Memory B cell (primary cell): ENCODE results near the gene RMND5A.
A peak's percentile ranks its signal among the peaks of the same experiment; 100 is the strongest.
"Not testable (repeated sequence)": the region's sequence is repeated elsewhere in the genome, so short reads cannot be mapped to it uniquely, and the experiment has no call there.

ENCODE experiments used
- ATAC-seq: fragments of 150-1000 bp; cut with Tn5 transposase; 2 replicates; pipeline ENCODE4 v1.10.0; 2021; ENCODE audit warnings: low read depth, mild to moderate bottlenecking, moderate library complexity
- DNase-seq, 2 donors: peaks; one replicate each; pipeline ENCODE4 v3.0.0; 2022; ENCODE audit warnings: low spot score in 2 of 2
- H3K27ac Mint-ChIP-seq: one replicate; pipeline ENCODE4 v1.8.0; 2022; ENCODE audit warnings: mild to moderate bottlenecking, moderate library complexity, mixed read lengths
- H3K27me3 Mint-ChIP-seq: one replicate; pipeline ENCODE4 v1.8.0; 2022; ENCODE audit warnings: mixed read lengths
- H3K36me3 Mint-ChIP-seq: one replicate; pipeline ENCODE4 v1.8.0; 2022; ENCODE audit warnings: mild to moderate bottlenecking, mixed read lengths
- H3K4me1 Mint-ChIP-seq: one replicate; pipeline ENCODE4 v1.8.0; 2022; ENCODE audit warnings: mixed read lengths
- H3K4me3 Mint-ChIP-seq: one replicate; pipeline ENCODE4 v1.8.0; 2022; ENCODE audit warnings: mild to moderate bottlenecking, moderate library complexity, mixed read lengths
- H3K9me3 Mint-ChIP-seq: one replicate; pipeline ENCODE4 v1.8.0; 2022; ENCODE audit warnings: mixed read lengths

Gene RMND5A

DNA sequence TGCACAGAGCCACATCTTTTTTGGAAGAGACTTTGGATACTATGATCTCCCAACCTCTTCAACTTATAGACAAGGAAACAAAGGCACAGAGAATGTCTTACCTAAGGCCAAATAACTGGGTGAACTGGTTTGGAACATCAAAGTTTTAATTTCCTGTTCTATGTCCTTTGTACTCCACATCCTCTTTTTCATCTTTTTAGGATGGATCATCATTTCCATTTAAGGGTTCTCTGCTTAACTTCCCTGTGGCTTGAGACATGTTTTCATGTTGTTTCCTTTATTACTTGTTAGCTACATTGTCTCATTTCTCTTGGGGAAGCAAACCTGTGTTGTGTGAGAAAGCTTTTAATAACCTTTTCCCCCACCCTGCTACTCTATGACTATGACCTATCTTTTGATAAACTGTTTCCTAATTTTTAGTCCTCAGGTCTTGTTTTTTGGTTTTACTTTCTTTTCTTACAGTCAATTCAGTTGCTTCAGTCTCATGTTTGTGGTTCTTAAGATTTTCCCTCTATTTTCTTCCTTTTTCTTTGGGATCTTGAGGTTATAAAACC, 22.5 kb upstream of the RMND5A start:
- Mint-ChIP-seq H3K27ac (no peak overlapping the region), H3K9me3 (peaks cover 11% of the 10 kb centered on the region), H3K36me3 (peaks cover 9% of the 10 kb centered on the region), H3K4me3 (no peak overlapping the region), H3K27me3 (no peaks in the 10 kb centered on the region), H3K4me1 (peaks cover 3% of the 10 kb centered on the region)
- DNase-seq (no peak), ATAC-seq (no peak)

- H3K36me3 Mint-ChIP-seq: peaks cover 3% of the 10 kb centered on the region
- peaks cover 3% of the 10 kb centered on the region for H3K4me1 Mint-ChIP-seq
- DNase-seq (no peak), ATAC-seq (no peak)
- H3K27me3 Mint-ChIP-seq: no peaks in the 10 kb centered on the region
- peaks cover 1% of the 10 kb centered on the region for H3K9me3 Mint-ChIP-seq
- no peak overlapping the region for H3K4me3 Mint-ChIP-seq
- no peak overlapping the region for H3K27ac Mint-ChIP-seq
These were observed 19.4 kb upstream of the RMND5A start for GRCh38 chr2:86700690-86701089.

DNA sequence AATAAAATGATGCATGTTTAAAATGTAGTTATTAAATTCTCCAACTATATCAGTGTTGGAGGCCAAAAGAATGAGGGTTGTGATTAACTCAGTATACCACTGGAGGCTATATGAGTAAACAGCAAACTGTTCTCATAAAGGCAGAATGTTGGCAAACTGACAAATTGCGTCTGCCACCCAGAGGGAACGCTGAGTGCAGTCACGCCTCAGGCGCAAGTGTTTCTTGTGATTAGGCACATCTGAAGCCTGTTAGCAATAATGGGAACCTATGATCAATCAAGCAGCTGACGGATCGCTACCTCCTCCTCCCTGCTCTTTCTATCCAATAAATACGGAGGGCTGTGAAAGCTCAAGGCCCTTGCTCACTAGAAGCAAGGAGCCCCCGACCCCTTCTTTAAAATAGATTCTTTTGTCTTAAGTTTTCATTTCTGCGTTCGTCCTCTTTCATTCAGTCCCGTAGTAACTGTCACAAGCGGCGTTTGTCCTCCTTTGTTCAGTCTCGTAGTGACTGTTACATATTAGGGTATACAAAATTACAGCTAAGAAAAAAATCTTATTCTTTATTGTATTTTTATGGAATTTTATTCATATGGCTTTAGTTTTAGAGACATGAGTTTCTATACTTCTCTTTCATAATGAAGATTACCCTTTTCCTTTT, 16.3 kb upstream of the RMND5A start:
- DNase-seq (no peak), ATAC-seq (no peak)
- peaks cover 2% of the 10 kb centered on the region for H3K9me3 Mint-ChIP-seq
- H3K36me3 Mint-ChIP-seq: peaks cover 3% of the 10 kb centered on the region
- H3K4me3 Mint-ChIP-seq: no peak overlapping the region
- no peaks in the 10 kb centered on the region for H3K4me1 Mint-ChIP-seq
- H3K27ac Mint-ChIP-seq: no peak overlapping the region
- no peaks in the 10 kb centered on the region for H3K27me3 Mint-ChIP-seq

DNA sequence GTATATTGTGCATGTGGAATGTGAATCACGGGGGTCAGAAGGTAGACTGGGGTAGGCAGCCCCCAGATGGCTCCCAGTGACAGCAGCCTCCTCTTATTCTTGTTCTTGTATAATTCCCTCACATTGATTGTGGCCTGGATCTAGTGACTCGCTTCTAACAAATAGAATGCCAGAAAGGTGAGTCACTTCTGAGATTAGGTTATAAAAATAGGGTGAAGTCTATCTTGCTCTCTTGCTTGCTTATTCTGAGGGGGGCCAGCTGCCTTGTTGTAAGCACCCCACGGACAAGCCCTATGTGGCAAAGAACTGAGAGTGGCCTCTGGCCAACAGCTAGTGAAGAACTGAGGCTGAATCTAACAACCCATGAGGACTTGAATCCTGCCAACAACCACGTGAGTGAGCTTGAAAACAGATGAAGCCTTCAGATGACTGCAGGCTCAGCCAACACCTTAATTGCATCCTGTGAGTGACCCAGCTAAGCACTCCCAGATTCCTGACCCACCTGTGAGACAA, 15.6 kb upstream of the RMND5A start:
- Mint-ChIP-seq H3K27ac (no peak overlapping the region), H3K27me3 (no peaks in the 10 kb centered on the region), H3K4me3 (no peak overlapping the region), H3K36me3 (peaks cover 3% of the 10 kb centered on the region), H3K9me3 (peaks cover 2% of the 10 kb centered on the region), H3K4me1 (no peaks in the 10 kb centered on the region)
- ATAC-seq (no peak), DNase-seq (no peak)

GRCh38 chr2:86706220-86706619, 13.9 kb upstream of the RMND5A start:
- H3K36me3 Mint-ChIP-seq: peaks cover 6% of the 10 kb centered on the region

GRCh38 chr2:86706935-86707334, 13.2 kb upstream of the RMND5A start:
- no peak overlapping the region for H3K27ac Mint-ChIP-seq
- DNase-seq: no peak
- no peaks in the 10 kb centered on the region for H3K27me3 Mint-ChIP-seq
- H3K36me3 Mint-ChIP-seq: peaks cover 6% of the 10 kb centered on the region
- no peak overlapping the region for H3K4me3 Mint-ChIP-seq
- peaks cover 4% of the 10 kb centered on the region for H3K9me3 Mint-ChIP-seq
- H3K4me1 Mint-ChIP-seq: no peaks in the 10 kb centered on the region
- no peak for ATAC-seq

More at GRCh38 chr2:86706220-86706619, 13.9 kb upstream of the RMND5A start:
- no peak for ATAC-seq
- Mint-ChIP-seq H3K4me3 (no peak overlapping the region), H3K27ac (no peak overlapping the region), H3K4me1 (no peaks in the 10 kb centered on the region), H3K9me3 (peaks cover 4% of the 10 kb centered on the region), H3K27me3 (no peaks in the 10 kb centered on the region)
- no peak for DNase-seq

DNA sequence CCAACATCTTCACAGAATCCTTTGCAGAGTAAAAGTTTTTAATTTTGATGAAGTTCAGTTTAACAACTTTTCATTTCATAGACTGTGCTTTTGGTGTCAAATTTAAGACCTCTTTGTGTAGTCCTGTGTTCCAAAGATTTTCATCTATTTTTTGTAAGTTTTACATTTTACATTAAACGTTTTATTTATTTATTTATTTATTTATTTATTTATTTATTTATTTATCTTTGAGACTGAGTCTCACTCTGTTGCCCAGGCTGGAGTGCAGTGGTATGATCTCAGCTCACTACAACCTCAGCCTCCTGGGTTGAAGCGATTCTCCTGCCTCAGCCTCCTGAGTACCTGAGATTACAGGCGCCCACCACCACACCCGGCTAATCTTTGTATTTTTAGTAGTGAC, 12.0 kb upstream of the RMND5A start:
- not testable (repeated sequence) for H3K4me3 Mint-ChIP-seq, H3K27me3 Mint-ChIP-seq, H3K36me3 Mint-ChIP-seq, H3K9me3 Mint-ChIP-seq, H3K27ac Mint-ChIP-seq, ATAC-seq, DNase-seq, H3K4me1 Mint-ChIP-seq

GRCh38 chr2:86714579-86715173, 5.4 kb upstream of the RMND5A start:
- not testable (repeated sequence) for H3K4me3 Mint-ChIP-seq, H3K36me3 Mint-ChIP-seq, H3K4me1 Mint-ChIP-seq, DNase-seq, ATAC-seq, H3K27me3 Mint-ChIP-seq, H3K27ac Mint-ChIP-seq, H3K9me3 Mint-ChIP-seq

GRCh38 chr2:86719263-86719636, 841 bp upstream of the RMND5A start:
- H3K4me1 Mint-ChIP-seq, H3K9me3 Mint-ChIP-seq, ATAC-seq, H3K36me3 Mint-ChIP-seq, H3K27me3 Mint-ChIP-seq, H3K27ac Mint-ChIP-seq, DNase-seq: not testable (repeated sequence)
- peak overlapping the region; percentile 41 for H3K4me3 Mint-ChIP-seq

DNA sequence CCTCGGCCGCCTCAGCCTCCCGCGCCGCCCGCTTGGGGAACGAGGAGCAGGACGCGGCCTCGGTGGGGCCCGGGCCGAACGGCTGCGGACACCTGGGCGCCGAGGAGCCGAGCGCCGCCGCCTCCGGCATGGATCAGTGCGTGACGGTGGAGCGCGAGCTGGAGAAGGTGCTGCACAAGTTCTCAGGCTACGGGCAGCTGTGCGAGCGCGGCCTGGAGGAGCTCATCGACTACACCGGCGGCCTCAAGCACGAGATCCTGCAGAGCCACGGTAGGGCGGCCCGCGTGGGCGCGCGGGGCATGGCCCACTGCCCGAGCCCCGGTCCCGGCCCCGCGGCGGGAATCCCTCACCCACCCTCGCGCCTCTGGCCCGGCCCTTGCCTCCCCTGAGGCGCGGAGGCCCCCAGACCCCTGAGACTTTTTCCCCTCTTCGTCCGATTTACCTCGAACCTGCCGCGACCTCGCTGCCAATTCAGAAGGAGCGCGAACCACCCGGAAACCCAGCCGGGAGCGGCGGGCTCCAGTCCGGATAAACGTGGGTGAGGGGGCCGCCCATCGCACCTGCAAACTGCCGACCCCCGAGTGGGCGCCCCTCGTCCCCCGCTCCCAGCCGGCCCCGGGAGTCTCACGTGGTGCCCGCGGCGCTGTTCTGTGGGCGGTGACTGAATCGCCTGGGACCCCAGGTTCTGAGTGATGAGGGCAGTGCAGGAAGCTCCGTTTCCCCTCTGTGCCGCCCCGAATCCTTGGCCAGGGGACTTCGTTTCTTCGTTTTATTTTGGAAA, 639 bp downstream of the RMND5A start:
- not testable (repeated sequence) for H3K9me3 Mint-ChIP-seq, H3K27me3 Mint-ChIP-seq, H3K4me1 Mint-ChIP-seq, H3K36me3 Mint-ChIP-seq
- Mint-ChIP-seq H3K27ac (peak overlapping the region; percentile 82), H3K4me3 (peak overlapping the region; percentile 79)
- DNase-seq (peak; percentile 29 to 65), ATAC-seq (peak; percentile 44)

GRCh38 chr2:86725706-86726105, 5.6 kb downstream of the RMND5A start:
- ATAC-seq, H3K36me3 Mint-ChIP-seq, H3K27ac Mint-ChIP-seq, H3K9me3 Mint-ChIP-seq, H3K4me3 Mint-ChIP-seq, H3K27me3 Mint-ChIP-seq, DNase-seq, H3K4me1 Mint-ChIP-seq: not testable (repeated sequence)

- not testable (repeated sequence) for H3K4me3 Mint-ChIP-seq, H3K36me3 Mint-ChIP-seq, DNase-seq, H3K27me3 Mint-ChIP-seq, H3K27ac Mint-ChIP-seq, H3K9me3 Mint-ChIP-seq, ATAC-seq, H3K4me1 Mint-ChIP-seq
These were observed 12.0 kb downstream of the RMND5A start for GRCh38 chr2:86732040-86732525.

GRCh38 chr2:86732837-86733236, 12.7 kb downstream of the RMND5A start:
- H3K27ac Mint-ChIP-seq, H3K36me3 Mint-ChIP-seq, DNase-seq, H3K9me3 Mint-ChIP-seq, H3K4me1 Mint-ChIP-seq, ATAC-seq, H3K27me3 Mint-ChIP-seq, H3K4me3 Mint-ChIP-seq: not testable (repeated sequence)

DNA sequence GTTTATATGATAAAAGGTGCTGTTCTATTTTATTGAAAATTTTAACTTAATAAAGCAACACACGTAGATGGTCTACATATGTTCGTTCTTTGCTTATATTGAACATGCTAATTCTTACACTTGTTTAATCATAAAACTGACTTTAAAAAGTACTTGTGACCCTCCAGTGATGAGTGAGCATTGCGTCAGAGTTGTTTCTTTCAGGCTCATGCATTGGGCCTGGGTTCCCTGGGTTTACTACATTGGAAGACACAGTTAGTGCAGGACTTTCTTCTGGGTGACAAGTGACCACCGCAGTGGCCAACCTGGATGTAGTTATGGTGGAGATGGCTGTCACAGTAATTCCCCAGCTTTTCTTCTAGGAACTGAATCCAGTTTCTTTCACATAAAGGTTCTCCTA, 13.4 kb downstream of the RMND5A start:
- not testable (repeated sequence) for DNase-seq, H3K27me3 Mint-ChIP-seq, H3K9me3 Mint-ChIP-seq, H3K36me3 Mint-ChIP-seq, H3K27ac Mint-ChIP-seq, H3K4me1 Mint-ChIP-seq, H3K4me3 Mint-ChIP-seq, ATAC-seq
